NCI-H1105 treated with DMSO at 0.1 percent for 48 hours (cell line): ENCODE measurements around the gene C17orf107.
A peak's percentile ranks its signal among the peaks of the same experiment; 100 is the strongest.
"Not testable (repeated sequence)": the region's sequence is repeated elsewhere in the genome, so short reads cannot be mapped to it uniquely, and the experiment has no call there.

ENCODE experiments used
- DNase-seq: peaks from one replicate; lab custom pipeline; 2025; lab: John Stamatoyannopoulos, UW

Gene C17orf107

GRCh38 chr17:4900231-4901107 is 1.1 kb downstream of the C17orf107 start:
- DNase-seq, result no peak

- DNase-seq, result no peak
These were observed 1.8 kb downstream of the C17orf107 start for GRCh38 chr17:4901108-4901647.

DNA sequence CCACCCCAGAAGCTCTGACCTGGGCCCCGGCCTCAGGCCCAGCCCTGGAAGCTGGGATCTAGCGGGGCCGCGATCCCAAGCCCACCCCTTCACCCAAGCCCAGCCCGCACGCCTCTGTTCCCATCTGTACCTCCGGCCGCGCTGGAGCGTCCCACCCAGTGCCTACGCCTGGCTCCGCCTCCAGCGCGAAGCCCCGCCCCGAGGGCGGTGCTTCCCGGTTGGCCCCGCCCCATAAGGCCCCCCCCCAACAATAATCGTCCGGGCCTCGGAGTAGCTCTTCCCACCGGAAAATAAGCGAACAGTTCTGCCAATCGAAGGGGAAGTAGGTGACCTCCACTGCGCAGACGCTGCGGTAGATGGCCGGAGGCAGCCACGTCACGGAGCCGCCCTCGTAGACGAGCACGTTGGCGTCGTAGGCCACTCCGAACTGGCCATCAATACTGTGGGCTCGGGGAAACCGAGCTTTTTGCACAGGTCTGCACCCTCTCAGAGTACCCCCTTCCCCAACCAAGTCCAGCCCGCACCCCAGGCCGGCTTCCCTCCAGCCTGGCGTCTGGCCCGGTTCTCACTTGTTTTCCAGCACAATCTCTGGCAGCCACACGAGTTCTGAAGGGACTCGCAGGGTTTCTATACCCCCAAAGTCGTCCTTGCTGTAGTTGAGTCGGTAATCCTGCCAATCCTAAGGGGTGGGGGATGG is 2.5 kb downstream of the C17orf107 start:
- no peak for DNase-seq

- no peak for DNase-seq
These were observed 3.2 kb downstream of the C17orf107 start for GRCh38 chr17:4902540-4902939.

- peak; percentile 84 for DNase-seq
These were observed 3.9 kb downstream of the C17orf107 start, which contains the start of gene CHRNE for GRCh38 chr17:4903051-4903818. Gene CHRNE, minus strand, starts transcription at chr17:4903098. Its CDS starts 35 bp downstream, at chr17:4903063.

DNA sequence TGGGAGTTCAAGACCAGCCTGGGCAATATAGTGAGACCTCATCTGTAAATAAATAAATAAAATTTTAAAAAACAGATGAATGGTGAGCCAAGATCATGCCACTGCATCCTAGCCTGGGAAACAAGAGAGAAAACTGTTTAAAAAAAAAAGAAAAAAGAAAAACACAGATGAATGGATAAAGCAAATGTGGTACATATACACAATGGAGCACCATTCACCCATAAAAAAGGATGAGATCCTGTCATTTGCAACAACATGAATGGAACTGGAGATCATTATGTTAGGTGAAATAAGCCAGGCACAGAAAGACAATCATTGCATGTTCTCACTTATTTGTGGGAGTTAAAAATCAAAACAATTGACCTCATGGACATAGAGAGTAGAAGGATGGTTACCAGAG is 7.3 kb downstream of the C17orf107 start:
- DNase-seq, result not testable (repeated sequence)

GRCh38 chr17:4908301-4908700 is 9.0 kb downstream of the C17orf107 start:
- DNase-seq, result no peak

- peak; percentile 56 for DNase-seq
These were observed 9.6 kb downstream of the C17orf107 start for GRCh38 chr17:4908711-4909496.

- DNase-seq, result no peak
These were observed 14.7 kb downstream of the C17orf107 start for GRCh38 chr17:4913994-4914393.

- DNase-seq, result not testable (repeated sequence)
These were observed 15.2 kb downstream of the C17orf107 start for GRCh38 chr17:4914551-4914950.

DNA sequence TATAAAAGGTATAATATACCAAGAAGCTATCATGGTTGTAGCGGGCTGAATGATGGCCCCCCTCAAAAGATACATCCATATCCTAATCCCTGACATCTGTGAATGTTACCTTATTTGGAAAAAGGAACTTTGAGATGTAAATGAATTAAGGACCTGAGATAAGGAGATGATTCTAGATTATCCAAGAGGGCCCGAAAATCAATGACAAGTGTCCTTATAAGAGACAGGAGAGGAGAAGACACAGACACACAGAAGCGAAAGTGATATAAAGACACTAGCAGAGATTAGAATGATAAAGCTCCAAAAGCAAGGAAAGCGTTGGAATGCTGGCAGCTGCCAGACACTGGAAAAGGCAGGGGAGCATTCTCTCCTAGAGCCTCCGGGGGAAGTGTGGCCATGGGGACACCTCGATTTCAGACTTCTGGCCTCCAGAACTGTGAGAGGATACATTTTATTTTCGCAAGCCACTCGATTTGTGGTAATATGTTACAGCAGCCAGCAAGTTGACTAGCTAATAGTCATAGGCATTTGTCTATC is 20.2 kb downstream of the C17orf107 start:
- DNase-seq, result no peak

DNA sequence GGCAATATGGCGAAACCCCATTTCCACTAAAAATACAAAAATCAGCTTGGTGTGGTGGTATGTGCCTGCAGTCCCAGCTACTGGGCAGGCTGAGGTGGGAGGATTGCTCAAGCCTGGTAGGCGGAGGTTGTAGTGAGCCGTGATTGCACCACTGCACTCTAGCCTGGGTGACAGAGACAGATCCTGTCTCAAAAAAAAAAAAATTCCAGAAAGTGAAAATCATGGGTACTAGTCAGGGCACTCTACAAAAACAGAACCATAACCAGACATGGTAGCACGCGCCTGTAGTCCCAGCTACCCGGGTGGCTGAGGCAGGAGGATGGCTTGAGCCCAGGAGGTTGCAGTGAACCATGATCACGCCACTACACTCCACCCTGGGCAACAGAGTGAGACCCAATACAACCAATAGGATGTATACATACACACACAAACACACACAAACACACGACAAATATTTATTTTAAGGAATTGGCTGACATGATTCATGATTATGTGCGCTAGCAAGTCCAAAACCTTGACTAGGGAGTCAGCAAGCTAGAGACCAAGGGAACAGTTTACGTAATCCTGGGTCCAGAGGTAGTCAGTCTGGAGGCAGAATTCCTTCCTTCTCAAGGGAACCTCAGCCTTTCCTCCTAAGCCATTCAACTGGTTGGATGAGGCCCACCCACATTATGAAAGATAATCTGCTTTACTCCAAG is 21.2 kb downstream of the C17orf107 start:
- DNase-seq, result no peak

- no peak for DNase-seq
These were observed 22.0 kb downstream of the C17orf107 start for GRCh38 chr17:4921320-4921719.

GRCh38 chr17:4926577-4927335 is 27.4 kb downstream of the C17orf107 start:
- DNase-seq, result not testable (repeated sequence)

- no peak for DNase-seq
These were observed 29.5 kb downstream of the C17orf107 start for GRCh38 chr17:4928881-4929280.

DNA sequence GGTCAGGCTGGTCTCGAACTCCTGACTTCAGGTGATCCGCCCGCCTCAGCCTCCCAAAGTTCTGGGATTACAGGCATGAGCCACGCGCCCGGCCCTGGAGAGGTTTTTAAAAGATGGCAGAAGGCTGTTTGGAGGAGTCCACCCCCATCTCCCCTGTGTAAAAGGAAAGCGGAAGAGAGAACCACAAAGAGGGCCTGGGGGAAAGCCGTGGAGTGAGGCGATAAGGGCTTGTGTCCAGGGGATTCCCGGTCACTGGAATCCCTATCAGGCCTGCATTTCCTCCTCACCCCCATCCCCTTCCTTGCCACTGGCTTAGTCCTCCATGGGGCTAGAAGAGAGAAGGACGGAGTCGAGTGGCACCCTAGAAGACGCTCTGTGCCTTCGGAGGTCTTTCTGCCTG is 32.6 kb downstream of the C17orf107 start, which contains the start of gene GP1BA:
TSS of gene GP1BA (plus strand) at position 315 of the 400 bp plus-strand sequence. CDS start 328 bp downstream, outside the sequence.
- no peak for DNase-seq

DNA sequence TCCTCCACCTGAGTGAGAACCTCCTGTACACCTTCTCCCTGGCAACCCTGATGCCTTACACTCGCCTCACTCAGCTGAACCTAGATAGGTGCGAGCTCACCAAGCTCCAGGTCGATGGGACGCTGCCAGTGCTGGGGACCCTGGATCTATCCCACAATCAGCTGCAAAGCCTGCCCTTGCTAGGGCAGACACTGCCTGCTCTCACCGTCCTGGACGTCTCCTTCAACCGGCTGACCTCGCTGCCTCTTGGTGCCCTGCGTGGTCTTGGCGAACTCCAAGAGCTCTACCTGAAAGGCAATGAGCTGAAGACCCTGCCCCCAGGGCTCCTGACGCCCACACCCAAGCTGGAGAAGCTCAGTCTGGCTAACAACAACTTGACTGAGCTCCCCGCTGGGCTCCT is 33.4 kb downstream of the C17orf107 start:
- DNase-seq, result no peak

- DNase-seq, result no peak
These were observed 34.3 kb downstream of the C17orf107 start for GRCh38 chr17:4933646-4934045.
